Embryonic facial prominence (tissue), 1 donor: Measurements from ENCODE around the gene S100A9.

Experiments
- DNase-seq: peaks from one replicate; pipeline ENCODE4 v3.0.0-alpha.2; 2016; ENCODE audit errors: extremely low spot score

S100A9 gene

DNA sequence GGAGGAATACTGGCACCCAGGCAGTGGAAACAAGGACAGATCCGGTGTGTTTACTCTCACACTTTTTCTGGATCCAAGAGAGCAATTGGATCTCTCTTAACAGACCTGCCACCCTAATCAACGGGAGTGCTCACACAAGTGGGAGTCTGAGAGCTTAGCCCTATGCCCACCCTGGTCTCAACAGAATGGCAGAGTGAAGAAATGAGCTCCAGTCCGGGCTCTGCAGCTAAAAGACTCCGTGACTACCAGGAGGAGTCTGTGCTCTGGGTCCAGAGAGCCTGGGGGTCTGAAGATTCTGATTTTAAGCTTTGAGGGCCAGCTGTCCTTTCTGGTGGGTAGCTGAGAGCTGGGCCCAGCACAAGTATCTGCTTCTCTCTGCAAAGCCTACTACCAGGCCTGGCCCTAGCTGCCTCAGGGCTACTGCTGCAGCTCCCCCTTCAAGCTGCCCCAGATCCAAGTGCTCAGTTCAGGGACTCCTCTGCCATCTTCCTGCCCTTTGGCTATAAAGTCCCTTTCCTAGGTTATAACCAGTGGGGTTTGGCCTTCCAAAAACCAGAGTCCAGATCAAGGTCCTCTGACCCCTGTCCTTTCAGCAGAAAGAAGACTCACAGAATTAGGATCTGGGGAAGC, 3.9 kb downstream of the S100A9 start:
- no peak for DNase-seq

DNA sequence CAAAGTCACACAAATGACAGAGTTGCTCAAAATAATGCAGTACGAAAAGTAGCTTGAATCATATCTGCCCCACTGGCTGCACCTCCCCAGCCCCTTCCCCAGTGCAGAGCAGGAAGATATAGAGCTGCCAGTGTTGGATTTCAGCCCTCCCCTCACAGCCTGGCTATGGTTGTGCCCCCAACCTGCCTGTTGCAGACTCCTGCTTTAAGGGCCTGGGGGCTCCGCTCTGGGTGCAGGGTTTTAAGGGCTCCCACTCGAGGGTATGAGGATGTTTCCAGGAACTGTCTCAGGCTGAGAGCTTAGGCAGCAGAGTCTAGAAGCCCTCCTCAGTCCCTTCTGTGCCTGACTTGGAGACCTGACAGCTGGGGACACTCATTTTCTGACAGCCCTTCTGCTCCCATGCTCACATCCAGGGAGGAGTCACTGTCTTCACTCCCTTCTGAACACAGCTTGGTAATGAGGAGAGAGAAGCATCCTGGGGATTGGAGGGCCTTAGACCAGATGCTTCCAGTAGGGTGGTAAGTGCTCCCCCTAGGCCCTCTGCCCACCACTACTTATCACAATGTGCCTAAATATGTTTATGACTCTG, 4.6 kb downstream of the S100A9 start:
- no peak for DNase-seq

- no peak for DNase-seq
These were observed 6.0 kb downstream of the S100A9 start for GRCh38 chr1:153363641-153364040.

GRCh38 chr1:153364156-153364555, 6.5 kb downstream of the S100A9 start:
- no peak for DNase-seq

GRCh38 chr1:153364766-153365666, 7.4 kb downstream of the S100A9 start:
- DNase-seq: no peak

- no peak for DNase-seq
These were observed 8.0 kb downstream of the S100A9 start for GRCh38 chr1:153365696-153366095.

DNA sequence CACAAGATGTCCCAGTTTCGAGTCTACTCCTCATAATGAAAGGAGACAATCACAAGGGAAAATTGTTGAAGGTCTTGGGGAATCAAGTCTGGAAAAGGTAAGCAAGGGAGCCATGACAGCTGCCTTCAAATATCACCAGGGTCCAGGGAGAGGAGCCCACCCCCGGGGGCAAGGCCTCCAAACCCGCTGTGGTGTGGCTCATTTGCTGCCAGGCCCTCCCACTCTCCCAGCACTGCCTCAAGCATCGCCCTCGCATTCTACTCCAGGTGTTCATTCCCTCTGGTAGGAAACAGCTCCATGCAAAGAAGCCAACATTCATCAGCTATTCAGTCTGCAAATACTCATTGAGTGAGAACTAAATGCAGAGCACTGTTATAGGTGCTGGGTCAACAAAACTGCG, 8.6 kb downstream of the S100A9 start:
- DNase-seq: no peak

DNA sequence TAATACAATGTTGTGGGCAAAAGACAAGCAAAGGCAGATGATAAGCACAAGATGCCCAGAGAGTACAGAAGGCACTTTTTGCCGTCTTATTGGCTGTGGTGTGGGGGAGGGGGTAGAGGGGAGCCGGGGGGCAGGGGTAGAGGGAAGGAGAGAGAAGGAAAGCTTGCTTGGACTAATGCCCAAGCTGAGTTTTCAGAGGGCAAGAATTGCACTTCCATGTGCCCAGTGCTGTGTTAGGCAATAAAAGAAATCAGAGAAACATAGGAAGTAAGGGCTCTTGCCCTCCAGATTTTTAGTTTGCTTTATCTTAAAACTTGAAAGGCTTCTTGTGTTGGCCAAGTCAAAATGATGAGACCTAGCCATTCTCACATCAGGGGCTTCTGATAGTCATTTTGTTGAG, 9.4 kb downstream of the S100A9 start:
- DNase-seq: no peak

DNA sequence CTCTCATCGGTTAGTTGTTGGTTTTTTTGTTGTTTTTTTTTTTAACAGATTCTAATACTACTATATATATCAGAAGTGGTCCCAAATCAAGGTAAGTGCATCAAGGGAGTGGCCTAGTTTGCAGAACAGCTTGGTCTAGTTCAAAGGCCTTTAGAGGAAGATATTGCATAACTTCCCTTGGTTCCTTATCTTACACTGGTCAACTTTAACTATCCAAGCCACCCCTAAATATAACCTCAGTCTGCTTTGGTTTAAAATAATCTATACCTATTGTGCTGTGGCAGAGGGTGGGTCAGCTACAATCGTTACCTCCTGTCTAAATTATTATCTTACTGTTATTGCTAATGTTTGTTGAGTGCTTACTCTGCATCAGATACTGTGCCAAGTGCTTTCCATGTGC, 10.8 kb downstream of the S100A9 start:
- no peak for DNase-seq

- DNase-seq: no peak
These were observed 12.5 kb downstream of the S100A9 start for GRCh38 chr1:153370146-153370545.

- no peak for DNase-seq
These were observed 13.6 kb downstream of the S100A9 start for GRCh38 chr1:153371231-153371630.

GRCh38 chr1:153372571-153372970, 14.9 kb downstream of the S100A9 start:
- DNase-seq: no peak

DNA sequence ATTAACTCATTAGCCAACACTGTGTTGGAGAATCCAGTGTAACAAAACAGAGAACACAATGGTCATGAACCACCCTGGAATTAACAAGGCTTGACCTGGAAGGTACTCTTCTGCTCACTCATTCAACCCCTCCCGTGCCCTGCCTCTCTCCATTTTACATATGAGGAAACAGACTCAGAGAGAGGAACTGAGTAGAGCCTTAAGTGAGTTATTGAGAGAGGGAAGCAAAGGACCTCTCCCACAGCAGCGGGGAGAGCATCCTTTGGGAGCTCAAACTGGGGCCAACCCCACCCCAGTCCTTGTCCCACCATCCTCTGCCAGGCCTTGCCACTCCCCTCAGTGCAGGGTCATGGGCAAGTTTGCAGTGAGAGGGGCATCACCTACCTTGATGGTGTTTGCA, 16.4 kb downstream of the S100A9 start:
- no peak for DNase-seq

DNA sequence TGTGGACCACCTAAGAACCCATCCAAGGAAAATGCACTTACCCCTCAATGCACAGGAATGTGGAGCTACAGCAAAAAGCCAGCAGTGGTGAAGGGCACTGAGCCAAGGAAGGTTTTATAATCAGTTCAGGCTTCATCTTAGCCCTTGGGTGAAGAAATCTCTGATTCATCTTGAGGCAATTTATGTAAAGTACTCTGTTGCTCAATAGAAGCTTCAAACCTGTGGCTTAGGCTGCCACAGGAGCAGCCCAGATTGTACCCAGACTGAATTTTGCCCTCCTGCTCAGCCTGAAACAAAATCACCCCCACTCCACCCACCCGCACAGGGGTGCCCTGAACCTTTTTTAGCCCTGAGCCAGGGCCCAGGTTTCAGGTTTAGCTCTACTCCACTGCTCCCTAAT, 17.9 kb downstream of the S100A9 start, which contains the start of gene S100A12:
Gene S100A12 (minus strand): TSS at position 111 of the 400 bp plus-strand sequence. CDS start 1,029 bp downstream, outside the sequence.
- no peak for DNase-seq

DNA sequence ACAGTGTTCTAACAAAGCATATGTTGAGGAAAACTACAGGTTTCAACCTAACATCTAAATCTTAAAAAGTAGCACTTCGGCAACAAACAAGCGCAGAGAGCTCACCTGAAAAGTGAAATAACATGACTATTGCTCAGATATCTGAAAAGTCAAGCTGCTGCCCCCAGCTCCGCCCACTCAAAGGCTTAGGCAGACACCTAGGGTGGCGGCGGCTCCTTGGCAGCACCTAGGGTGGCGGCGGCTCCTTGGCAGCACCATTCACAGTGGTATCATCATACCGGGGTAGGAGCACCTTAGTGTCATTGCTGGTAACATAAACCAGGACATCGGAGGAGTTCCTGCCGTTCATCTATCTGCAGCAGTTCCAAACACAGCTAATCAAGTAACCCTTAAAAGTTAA, 21.9 kb downstream of the S100A9 start:
- DNase-seq: no peak

DNA sequence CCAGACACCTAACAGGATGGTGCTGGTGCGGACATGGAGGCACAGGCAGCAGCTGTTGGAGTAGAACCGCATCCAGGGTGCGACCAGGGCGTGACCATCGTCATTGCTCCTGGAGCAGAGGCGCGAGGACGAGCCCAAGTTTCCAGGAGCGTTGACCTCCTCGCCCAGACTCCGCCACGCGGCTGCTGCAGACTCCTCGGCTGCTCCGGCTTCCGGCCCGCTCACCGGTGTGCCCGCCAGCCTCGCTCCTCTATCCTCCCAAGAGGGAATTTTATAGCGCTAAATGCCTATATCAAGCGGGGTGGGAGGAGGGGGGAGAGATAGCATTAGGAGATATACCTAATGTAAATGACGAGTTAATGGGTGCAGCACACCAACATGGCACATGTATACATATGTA, 23.1 kb downstream of the S100A9 start:
- DNase-seq: no peak

- DNase-seq: no peak
These were observed 27.4 kb downstream of the S100A9 start for GRCh38 chr1:153384958-153385580.

- no peak for DNase-seq
These were observed 28.8 kb downstream of the S100A9 start for GRCh38 chr1:153386500-153386901.

DNA sequence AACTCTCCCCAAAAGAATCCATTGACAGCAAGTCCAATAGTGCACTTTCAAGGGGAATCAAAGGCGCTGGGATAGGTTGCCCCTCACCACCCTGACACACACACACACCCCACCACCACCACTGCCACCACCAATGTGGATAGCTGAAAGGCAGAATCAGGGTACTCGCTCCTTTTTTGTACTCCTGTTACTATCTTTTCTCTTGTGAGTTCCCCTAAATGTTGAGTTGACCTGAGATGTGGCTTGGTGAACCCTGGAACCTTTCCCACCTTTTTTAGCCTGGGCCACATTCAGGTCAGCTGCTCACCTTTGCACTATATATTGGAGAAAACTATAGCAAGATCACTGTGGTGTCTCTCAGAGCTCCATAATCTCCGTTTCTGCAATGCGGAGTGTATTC, 29.3 kb downstream of the S100A9 start:
- DNase-seq: no peak

DNA sequence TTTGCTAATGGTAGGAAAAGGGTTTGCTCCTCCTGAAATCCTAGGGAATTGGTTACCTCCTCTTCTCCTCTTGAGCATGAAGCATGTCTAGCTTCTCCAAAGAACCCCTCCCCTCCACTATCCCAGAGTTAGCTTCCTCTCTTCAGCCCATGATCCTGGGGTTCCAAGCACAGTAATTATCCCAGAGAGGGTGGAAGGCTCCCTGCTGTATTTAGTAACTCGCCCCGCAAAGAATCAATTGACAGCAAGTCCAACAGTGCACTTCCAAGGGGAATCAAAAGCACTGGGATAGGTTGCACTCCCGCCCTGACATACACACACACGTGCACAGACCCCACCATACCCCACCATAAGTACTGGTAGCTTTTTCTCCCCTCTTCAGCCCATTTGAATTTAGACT, 30.1 kb downstream of the S100A9 start:
- no peak for DNase-seq

- DNase-seq: no peak
These were observed 31.7 kb downstream of the S100A9 start for GRCh38 chr1:153389401-153389800.
